Activated T-helper 17 cell treated with anti-CD3 and anti-CD28 coated beads, Interleukin-2, amount 50 U/mL, for 72 hours (primary cell): ENCODE data around the gene RBMS3. TPM values are rescaled to one million over a fixed set of nuclear protein-coding genes. Genes with fewer than 3 reads are reported as not detected.
"Not testable (repeated sequence)": the region's sequence is repeated elsewhere in the genome, so short reads cannot be mapped to it uniquely, and the experiment has no call there.

Experiments used
- ATAC-seq: fragments of 150-1000 bp; cut with Tn5 transposase; replicated peaks from 2 replicates; pipeline ENCODE4 v1.10.0; 2021; ENCODE audit warnings: mild to moderate bottlenecking, moderate library complexity
- H3K27ac Mint-ChIP-seq: one replicate; pipeline ENCODE4 v1.8.0; 2022; ENCODE audit warnings: mixed read lengths
- H3K27me3 Mint-ChIP-seq: one replicate; pipeline ENCODE4 v1.8.0; 2022; ENCODE audit warnings: mixed read lengths
- H3K36me3 Mint-ChIP-seq: one replicate; pipeline ENCODE4 v1.8.0; 2022; ENCODE audit warnings: low read depth, mild to moderate bottlenecking, mixed read lengths
- H3K4me1 Mint-ChIP-seq: one replicate; pipeline ENCODE4 v1.8.0; 2022; ENCODE audit warnings: mixed read lengths
- H3K4me3 Mint-ChIP-seq: one replicate; pipeline ENCODE4 v1.8.0; 2022; ENCODE audit warnings: mild to moderate bottlenecking, mixed read lengths
- H3K9me3 Mint-ChIP-seq: one replicate; pipeline ENCODE4 v1.8.0; 2022; ENCODE audit warnings: mixed read lengths
- total RNA-seq, 2 donors: library from RNA; stranded (reverse); gene quantifications; one replicate each; pipeline ENCODE4 v1.2.3, GENCODE V29; 2022

RBMS3 gene
- total RNA-seq, 2 donors from 2014 or later = 0.37 to 5.8 TPM

DNA sequence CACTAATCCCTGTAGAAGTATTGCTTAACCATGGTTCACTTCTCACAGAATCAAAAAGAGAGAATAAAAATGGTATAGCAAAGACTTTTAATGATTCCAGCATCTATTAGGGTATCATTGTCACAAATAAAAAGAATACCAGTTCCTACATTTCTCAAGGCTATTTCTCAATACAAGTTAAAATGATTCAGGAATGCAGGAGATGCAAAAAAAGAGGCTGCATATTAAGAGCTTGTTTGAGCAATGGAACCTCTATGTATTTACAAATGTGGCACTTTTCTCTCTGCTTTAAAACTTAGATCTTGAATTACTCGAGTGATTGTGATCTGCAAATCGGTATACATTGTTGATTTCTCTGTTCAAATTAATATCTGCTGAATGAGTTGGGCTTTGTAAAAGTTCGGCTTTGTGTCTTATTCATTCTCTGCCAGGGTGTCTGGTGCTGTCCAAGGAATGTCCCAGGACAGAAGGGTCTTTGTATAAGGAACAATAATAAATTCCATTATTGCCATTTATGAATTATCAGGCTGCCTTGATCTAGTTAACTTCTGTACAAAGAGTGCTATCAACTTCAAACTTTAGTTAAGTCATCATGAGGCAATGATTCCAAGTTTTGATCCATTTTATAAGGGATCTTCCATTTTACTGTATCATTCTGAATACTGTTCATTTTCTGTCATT is 364.2 kb downstream of the RBMS3 start:
- Mint-ChIP-seq H3K36me3 (no peaks in the 10 kb centered on the region), H3K27me3 (no peaks in the 10 kb centered on the region), H3K4me3 (no peak overlapping the region), H3K9me3 (peaks cover 4% of the 10 kb centered on the region), H3K27ac (no peak overlapping the region), H3K4me1 (no peaks in the 10 kb centered on the region)
- no peak for ATAC-seq

DNA sequence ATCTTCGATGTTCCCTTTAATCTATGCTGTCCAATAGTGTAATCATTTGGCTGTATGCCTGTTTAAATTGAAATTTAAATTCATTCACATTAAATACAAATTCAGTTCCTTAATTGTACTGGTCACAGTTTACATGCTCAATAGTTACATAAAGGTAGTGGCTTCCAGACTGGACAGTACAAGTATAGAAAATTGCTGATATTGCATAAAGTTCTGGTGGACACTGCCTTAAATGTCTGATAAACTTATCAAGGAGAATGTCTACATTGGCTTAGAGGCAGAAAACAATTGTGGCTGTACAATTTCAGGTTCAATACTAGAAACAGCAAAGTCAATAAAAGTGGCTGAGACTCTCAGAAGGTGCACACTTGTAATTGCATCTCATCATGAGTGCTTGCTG is 365.2 kb downstream of the RBMS3 start:
- peaks cover 4% of the 10 kb centered on the region for H3K9me3 Mint-ChIP-seq
- no peaks in the 10 kb centered on the region for H3K36me3 Mint-ChIP-seq
- no peaks in the 10 kb centered on the region for H3K4me1 Mint-ChIP-seq
- no peak overlapping the region for H3K27ac Mint-ChIP-seq
- H3K4me3 Mint-ChIP-seq = no peak overlapping the region
- H3K27me3 Mint-ChIP-seq = no peaks in the 10 kb centered on the region
- no peak for ATAC-seq

- Mint-ChIP-seq H3K27ac (no peak overlapping the region), H3K4me3 (no peak overlapping the region), H3K36me3 (no peaks in the 10 kb centered on the region), H3K9me3 (no peaks in the 10 kb centered on the region), H3K27me3 (no peaks in the 10 kb centered on the region), H3K4me1 (no peaks in the 10 kb centered on the region)
- no peak for ATAC-seq
Observed at GRCh38 chr3:29649815-29650547, 369.1 kb downstream of the RBMS3 start.

- Mint-ChIP-seq H3K36me3 (no peaks in the 10 kb centered on the region), H3K27ac (no peak overlapping the region), H3K27me3 (no peaks in the 10 kb centered on the region), H3K4me1 (no peaks in the 10 kb centered on the region), H3K9me3 (no peaks in the 10 kb centered on the region), H3K4me3 (no peak overlapping the region)
- ATAC-seq = no peak
Observed at GRCh38 chr3:29653680-29654079, 372.8 kb downstream of the RBMS3 start.

DNA sequence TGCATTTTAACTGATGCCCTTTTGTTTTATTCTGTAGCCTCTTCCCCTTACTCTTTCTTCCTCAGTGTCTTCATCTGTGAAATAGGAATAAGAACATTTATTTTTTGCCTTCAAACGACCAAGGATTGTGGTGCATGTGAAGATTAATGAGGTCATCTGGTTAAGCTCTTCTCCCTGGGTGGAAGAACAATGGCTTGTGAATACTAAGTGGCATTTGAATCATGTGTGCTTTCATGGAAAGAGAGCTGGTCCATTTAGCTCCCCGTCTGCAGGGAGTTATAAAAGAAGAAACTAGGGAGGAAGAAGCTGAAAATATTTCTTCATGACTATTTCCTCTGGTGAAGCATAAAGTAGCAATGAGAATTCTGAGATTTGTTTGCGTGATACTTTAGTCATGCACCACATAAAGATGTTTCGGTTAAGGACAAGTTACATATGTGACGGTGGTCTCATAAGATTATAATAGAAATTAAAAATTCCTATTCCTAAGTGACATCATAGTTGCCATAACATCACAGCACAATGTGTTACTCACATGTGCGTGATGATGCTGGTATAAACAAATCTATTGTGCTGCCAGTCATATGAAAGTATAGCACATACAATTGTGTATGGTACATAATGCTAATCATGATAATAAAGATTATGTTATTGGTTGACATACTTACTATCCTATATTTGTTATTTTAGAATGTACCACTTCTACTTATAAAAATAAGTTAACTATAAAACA is 374.3 kb downstream of the RBMS3 start:
- H3K36me3 Mint-ChIP-seq = no peaks in the 10 kb centered on the region
- H3K4me3 Mint-ChIP-seq = no peak overlapping the region
- no peaks in the 10 kb centered on the region for H3K9me3 Mint-ChIP-seq
- no peaks in the 10 kb centered on the region for H3K4me1 Mint-ChIP-seq
- ATAC-seq = no peak
- H3K27ac Mint-ChIP-seq = no peak overlapping the region
- H3K27me3 Mint-ChIP-seq = no peaks in the 10 kb centered on the region

- ATAC-seq = no peak
Observed at GRCh38 chr3:29665688-29666087, 384.8 kb downstream of the RBMS3 start.

GRCh38 chr3:29668233-29668632 is 387.4 kb downstream of the RBMS3 start:
- H3K27me3 Mint-ChIP-seq = peaks cover 3% of the 10 kb centered on the region
- H3K4me1 Mint-ChIP-seq = no peaks in the 10 kb centered on the region
- no peak overlapping the region for H3K27ac Mint-ChIP-seq
- H3K36me3 Mint-ChIP-seq = no peaks in the 10 kb centered on the region
- peaks cover 7% of the 10 kb centered on the region for H3K9me3 Mint-ChIP-seq
- no peak overlapping the region for H3K4me3 Mint-ChIP-seq
- ATAC-seq = no peak

More at GRCh38 chr3:29665688-29666087, 384.8 kb downstream of the RBMS3 start:
- Mint-ChIP-seq H3K27me3 (peaks cover 3% of the 10 kb centered on the region), H3K27ac (no peak overlapping the region), H3K4me1 (no peaks in the 10 kb centered on the region), H3K4me3 (no peak overlapping the region), H3K9me3 (peaks cover 3% of the 10 kb centered on the region), H3K36me3 (no peaks in the 10 kb centered on the region)

DNA sequence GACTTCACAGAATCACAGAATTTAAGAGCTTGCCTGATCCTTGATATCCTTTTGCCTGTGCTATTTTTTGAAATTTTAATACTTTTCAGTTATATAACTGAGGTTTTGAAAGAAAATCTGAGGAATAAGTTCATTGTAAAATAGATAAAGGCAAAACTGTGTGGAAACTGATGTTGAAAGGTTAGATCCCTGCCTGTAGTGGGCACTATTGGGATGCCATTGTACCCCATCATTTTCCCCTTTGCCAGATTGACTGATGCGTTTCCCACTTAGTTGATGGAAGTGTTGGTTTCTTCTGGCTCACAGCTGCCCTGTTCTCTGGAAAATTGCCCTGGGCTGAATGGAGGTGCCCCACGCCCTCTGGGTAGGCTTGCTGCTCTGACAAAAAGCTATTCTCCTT is 387.9 kb downstream of the RBMS3 start:
- Mint-ChIP-seq H3K27ac (no peak overlapping the region), H3K36me3 (no peaks in the 10 kb centered on the region), H3K27me3 (peaks cover 3% of the 10 kb centered on the region), H3K4me3 (no peak overlapping the region), H3K4me1 (no peaks in the 10 kb centered on the region), H3K9me3 (peaks cover 7% of the 10 kb centered on the region)
- no peak for ATAC-seq

DNA sequence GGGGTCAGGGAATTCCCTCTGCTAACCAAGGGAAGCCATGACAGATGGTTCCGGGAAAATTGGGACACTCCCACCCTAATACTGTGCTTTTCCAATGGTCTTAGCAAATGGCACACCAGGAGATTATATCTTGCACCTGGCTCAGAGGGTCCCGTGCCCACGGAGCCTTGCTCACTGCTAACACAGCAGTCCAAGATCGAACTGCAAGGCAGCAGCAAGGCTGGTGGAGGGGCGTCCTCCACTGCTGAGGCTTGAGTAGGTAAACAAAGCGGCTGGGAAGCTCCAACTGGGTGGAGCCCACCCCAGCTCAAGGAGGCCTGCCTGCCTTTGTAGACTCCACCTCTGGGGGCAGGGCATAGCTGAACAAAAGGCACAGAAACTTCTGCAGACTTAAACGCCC is 389.6 kb downstream of the RBMS3 start:
- H3K9me3 Mint-ChIP-seq, H3K27me3 Mint-ChIP-seq, H3K36me3 Mint-ChIP-seq: not testable (repeated sequence)

GRCh38 chr3:29677421-29677820 is 396.6 kb downstream of the RBMS3 start:
- H3K36me3 Mint-ChIP-seq = no peaks in the 10 kb centered on the region
- H3K27ac Mint-ChIP-seq = no peak overlapping the region
- no peaks in the 10 kb centered on the region for H3K27me3 Mint-ChIP-seq
- no peak overlapping the region for H3K4me3 Mint-ChIP-seq
- no peaks in the 10 kb centered on the region for H3K4me1 Mint-ChIP-seq
- peaks cover 4% of the 10 kb centered on the region for H3K9me3 Mint-ChIP-seq
- no peak for ATAC-seq

More for the DNA sequence above, 389.6 kb downstream of the RBMS3 start:
- not testable (repeated sequence) for H3K4me1 Mint-ChIP-seq, H3K27ac Mint-ChIP-seq, ATAC-seq, H3K4me3 Mint-ChIP-seq

GRCh38 chr3:29679944-29680343 is 399.1 kb downstream of the RBMS3 start:
- Mint-ChIP-seq H3K27ac (no peak overlapping the region), H3K4me1 (no peaks in the 10 kb centered on the region), H3K27me3 (no peaks in the 10 kb centered on the region), H3K4me3 (no peak overlapping the region), H3K9me3 (no peaks in the 10 kb centered on the region), H3K36me3 (no peaks in the 10 kb centered on the region)
- ATAC-seq = no peak

DNA sequence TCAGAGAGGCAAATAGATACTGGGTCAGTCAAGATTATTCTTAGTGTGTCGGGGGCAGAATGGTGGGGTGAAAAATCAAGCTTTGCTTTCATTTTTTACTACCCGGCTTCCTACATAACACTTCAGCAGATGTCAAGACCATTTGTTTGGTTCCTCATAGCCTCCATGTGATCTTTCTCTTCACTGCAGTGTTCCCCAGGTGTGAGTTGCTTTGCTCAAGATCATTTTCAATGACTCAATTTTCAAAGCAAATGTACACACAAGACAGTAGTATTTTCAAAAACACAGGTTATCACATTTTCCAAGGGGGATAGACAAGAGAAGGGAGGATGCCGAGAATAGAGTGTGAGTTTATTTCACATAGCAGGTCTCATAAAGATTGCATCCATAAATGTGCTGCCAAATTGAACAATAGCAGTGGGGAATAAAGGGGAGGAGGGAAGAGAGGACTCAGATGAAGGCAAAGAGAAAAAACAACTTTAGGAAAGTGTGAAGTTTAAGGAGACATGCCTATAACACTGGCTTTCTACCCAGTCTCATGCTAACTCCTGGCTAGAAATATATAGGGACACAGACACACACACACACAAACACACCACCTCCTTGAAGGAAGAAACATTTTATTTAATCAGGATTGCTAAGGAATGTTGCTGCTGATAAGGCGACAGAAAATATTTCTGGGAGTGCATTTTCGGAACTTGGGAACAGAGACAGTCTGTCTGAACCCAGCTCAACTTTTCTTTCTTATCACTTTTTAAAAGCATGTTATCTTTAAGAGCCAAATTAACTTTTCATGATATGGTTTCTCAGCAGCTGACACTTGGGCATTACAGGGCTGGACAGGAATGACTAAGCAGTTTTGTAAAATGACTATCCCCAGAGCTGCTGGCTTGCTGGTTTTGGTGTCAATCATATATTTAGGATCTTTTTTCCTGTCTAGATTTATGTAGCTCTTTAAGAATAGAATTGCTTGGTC is 402.4 kb downstream of the RBMS3 start:
- no peak overlapping the region for H3K4me3 Mint-ChIP-seq
- H3K4me1 Mint-ChIP-seq = no peaks in the 10 kb centered on the region
- ATAC-seq = no peak
- no peak overlapping the region for H3K27ac Mint-ChIP-seq
- peaks cover 4% of the 10 kb centered on the region for H3K27me3 Mint-ChIP-seq
- H3K36me3 Mint-ChIP-seq = no peaks in the 10 kb centered on the region
- no peaks in the 10 kb centered on the region for H3K9me3 Mint-ChIP-seq

DNA sequence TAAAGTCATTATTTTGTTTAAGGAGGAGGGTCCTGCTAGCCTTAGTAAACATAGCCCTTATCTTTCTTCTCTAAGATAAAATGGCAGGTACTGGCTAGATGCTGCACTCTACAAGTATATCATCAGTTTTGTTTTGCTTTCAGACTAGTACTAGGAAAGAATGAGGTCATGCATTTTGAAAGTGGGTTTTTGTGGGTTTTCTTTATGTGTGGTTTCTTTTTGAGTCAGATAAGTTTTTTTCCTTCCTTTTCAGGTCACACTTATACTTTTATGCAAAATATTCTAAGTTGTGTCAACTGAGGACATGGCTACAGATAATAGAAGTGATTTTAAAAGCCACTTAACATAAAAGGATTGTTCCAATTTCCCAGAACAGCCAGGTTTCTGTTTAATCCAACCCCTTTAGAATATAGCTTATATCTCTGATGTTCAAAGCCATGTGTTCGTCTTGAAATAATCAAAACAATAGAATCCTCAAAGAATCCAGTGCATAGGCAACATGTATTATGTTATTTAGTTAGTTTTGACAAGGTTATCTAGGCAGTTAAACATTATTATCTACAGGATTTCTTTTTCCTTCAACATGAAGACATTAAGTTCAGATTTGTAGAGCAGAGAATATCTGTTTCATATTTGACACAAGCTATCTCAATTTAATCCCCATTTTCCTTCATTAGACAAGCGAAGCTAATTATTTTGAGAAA is 406.2 kb downstream of the RBMS3 start:
- peaks cover 4% of the 10 kb centered on the region for H3K27me3 Mint-ChIP-seq
- no peak overlapping the region for H3K4me3 Mint-ChIP-seq
- H3K36me3 Mint-ChIP-seq = no peaks in the 10 kb centered on the region
- no peaks in the 10 kb centered on the region for H3K4me1 Mint-ChIP-seq
- H3K27ac Mint-ChIP-seq = peak overlapping the region; percentile 54
- peak; percentile 93 for ATAC-seq
- no peaks in the 10 kb centered on the region for H3K9me3 Mint-ChIP-seq
